GM12878 (cell line): ENCODE results near the gene YDJC. TPM values are rescaled to one million over a fixed set of nuclear protein-coding genes. Genes with fewer than 3 reads are reported as not detected.

ENCODE experiments used
- ATAC-seq: fragments of 200-7000 bp; cut with Tn5 transposase; 3 replicates; pipeline ENCODE4 v1.9.1; 2020; ENCODE audit warnings: mild to moderate bottlenecking, moderate library complexity
- BruUV-seq: library from RNA; stranded (reverse); fragments of 400-500 nt; replicated peaks from 2 replicates; lab custom pipeline; 2021; lab: Mats Ljungman, UMichigan
- CTCF ChIA-PET: fragments of 300-600 bp; sonication (Branson Sonifier 250); formaldehyde crosslinking; extraction: SDS; loops from one replicate; lab custom pipeline; 2021; ENCODE audit warnings: inconsistent platforms; lab: Yijun Ruan, JAX
- POLR2A ChIA-PET: fragments of 350-600 bp; formaldehyde crosslinking; extraction: SDS; loops from one replicate; lab custom pipeline; 2021; ENCODE audit warnings: inconsistent platforms; lab: Charles Lee
- RAD21 ChIA-PET: fragments of 300-600 bp; sonication (Branson Sonifier 250); formaldehyde crosslinking; loops from one replicate; lab custom pipeline; 2023; ENCODE audit warnings: antibody characterized with exemption; ENCODE audit not compliant: unreplicated experiment; lab: Charles Lee
- SMC1A ChIA-PET: fragments of 300-600 bp; sonication (Branson Sonifier 250); formaldehyde crosslinking; loops from one replicate; lab custom pipeline; 2023; ENCODE audit not compliant: unreplicated experiment, uncharacterized antibody; lab: Charles Lee
- DNase-seq: peaks from one replicate; pipeline ENCODE4 v3.0.0-alpha.2; 2011; ENCODE audit warnings: low read depth, low spot score
- FAIRE-seq: peaks from 3 replicates; lab custom pipeline; 2011; peaks lifted over from hg19 to GRCh38; lab: Jason Lieb, UNC
- H2AFZ ChIP-seq: 2 replicates; pipeline ENCODE4 v1.6.0; 2011; ENCODE audit warnings: low read depth, low read length, control low read depth; ENCODE audit not compliant: control insufficient read depth
- H3K27ac ChIP-seq: 2 replicates; pipeline ENCODE4 v1.5.1; 2011; ENCODE audit warnings: control low read depth; ENCODE audit not compliant: control insufficient read depth, insufficient read depth
- H3K27me3 ChIP-seq, 2 experiments: replicated peaks in 1 of 2; 2 replicates each; pipeline versions ENCODE4 v1.6.0 to v1.6.1; 2011; ENCODE audit warnings: low read length in 1 of 2; ENCODE audit not compliant: control insufficient read depth in 2 of 2, insufficient read depth in 2 of 2
- H3K36me3 ChIP-seq, 2 experiments: 2 replicates each; pipeline ENCODE4 v1.5.1; 2011; ENCODE audit warnings: low read length in 1 of 2; ENCODE audit not compliant: control insufficient read depth in 2 of 2, insufficient read depth in 2 of 2
- H3K4me1 ChIP-seq: 2 replicates; pipeline ENCODE4 v1.6.1; 2011; ENCODE audit warnings: mild to moderate bottlenecking, low read length, moderate library complexity, mixed read lengths; ENCODE audit not compliant: control insufficient read depth, insufficient read depth
- H3K4me2 ChIP-seq: 2 replicates; pipeline ENCODE4 v1.6.0; 2011; ENCODE audit warnings: control low read depth; ENCODE audit not compliant: control insufficient read depth, insufficient read depth
- H3K4me3 ChIP-seq: fragments of 200-600 bp; sonication (generic); 2 replicates; pipeline ENCODE4 v1.5.1; 2016
- H3K79me2 ChIP-seq: 2 replicates; pipeline ENCODE4 v1.6.0; 2011; ENCODE audit warnings: low read length; ENCODE audit not compliant: control insufficient read depth, insufficient read depth
- H3K9ac ChIP-seq: 2 replicates; pipeline ENCODE4 v1.8.0; 2011; ENCODE audit warnings: low read length, control low read depth, mixed read lengths; ENCODE audit not compliant: control insufficient read depth, insufficient read depth
- H3K9me3 ChIP-seq: replicated peaks from 3 replicates; pipeline ENCODE4 v1.5.1; 2011; ENCODE audit warnings: mild to moderate bottlenecking, low read length; ENCODE audit not compliant: control insufficient read depth, insufficient read depth
- H4K20me1 ChIP-seq: 2 replicates; pipeline ENCODE4 v1.6.0; 2011; ENCODE audit not compliant: control insufficient read depth, insufficient read depth
- LARP7 ChIP-seq: fragments of 450-650 bp; IDR thresholded peaks from 2 replicates; pipeline ENCODE4 v1.6.1; 2017; ENCODE audit warnings: mild to moderate bottlenecking
- NR2F1 ChIP-seq: fragments of 450-650 bp; conservative IDR thresholded peaks from 2 replicates; pipeline ENCODE4 v1.6.1; 2017; ENCODE audit warnings: mild to moderate bottlenecking
- RAD21 ChIP-seq: IDR thresholded peaks from 2 replicates; pipeline ENCODE4 v1.6.1; 2011; ENCODE audit warnings: mild to moderate bottlenecking, low read depth, low read length, moderate library complexity; ENCODE audit not compliant: insufficient read depth
- WGBS: methylation state at CpG from one replicate; pipeline ENCODE4 v1.1.6; 2016; ENCODE audit warnings: low lambda C conversion rate; ENCODE audit not compliant: insufficient replicate concordance, insufficient coverage; ENCODE audit errors: missing lambda C conversion rate; 5-methylcytosine and 5-hydroxymethylcytosine counted together
- in situ Hi-C: fragments of 300-500 bp; cut with MboI; formaldehyde crosslinking; loops from 9 replicates; pipeline ENCODE4 v1.14.3; 2018; ENCODE audit warnings: mixed read lengths
- intact Hi-C: fragments of 100-400 bp; cut with micrococcal nuclease; formaldehyde crosslinking; loops from one replicate; pipeline ENCODE4 v1.14.2; 2022; ENCODE audit not compliant: unreplicated experiment
- polyA plus RNA-seq, 11 experiments: library from polyadenylated mRNA; depleted of rRNA in 4 of 11; unstranded in 6 of 11; stranded (reverse) in 5 of 11; fragments of >200 nt; fragmentation: Nextera tagmentation in 4 of 11; fragmentation: Illumina TruSeq in 1 of 11; extraction: Ambion mirVana in 4 of 11; extraction: Trizol in 1 of 11; gene quantifications; 1 replicate in 1 of 11; 2 replicates in 10 of 11; pipeline versions ENCODE4 v1.2.1 to v1.2.3, GENCODE V29; 2011 to 2016; ENCODE audit warnings: inconsistent platforms in 2 of 11, missing spikeins in 2 of 11, low read depth in 1 of 11
- total RNA-seq, 4 experiments: library from RNA; depleted of rRNA in 3 of 4; stranded (reverse); fragments of >200 nt in 3 of 4; fragmentation: Illumina TruSeq in 1 of 4; extraction: Trizol in 1 of 4; gene quantifications; 2 replicates each; pipeline versions ENCODE4 v1.2.1 to v1.2.3, GENCODE V29; 2013 to 2021
- TF ChIP-seq, protein P1 (sequence below): fragments of 450-650 bp; IDR thresholded peaks from 2 replicates; pipeline ENCODE4 v1.6.1; 2017; ENCODE audit warnings: borderline replicate concordance

The YDJC gene
- total and polyA plus RNA-seq, 10 of the 15 experiments (the other 5 are each of a cell fraction or from before 2014, with no cell fraction given) = 1.00 to 77.6 (median 38.4) TPM

DNA sequence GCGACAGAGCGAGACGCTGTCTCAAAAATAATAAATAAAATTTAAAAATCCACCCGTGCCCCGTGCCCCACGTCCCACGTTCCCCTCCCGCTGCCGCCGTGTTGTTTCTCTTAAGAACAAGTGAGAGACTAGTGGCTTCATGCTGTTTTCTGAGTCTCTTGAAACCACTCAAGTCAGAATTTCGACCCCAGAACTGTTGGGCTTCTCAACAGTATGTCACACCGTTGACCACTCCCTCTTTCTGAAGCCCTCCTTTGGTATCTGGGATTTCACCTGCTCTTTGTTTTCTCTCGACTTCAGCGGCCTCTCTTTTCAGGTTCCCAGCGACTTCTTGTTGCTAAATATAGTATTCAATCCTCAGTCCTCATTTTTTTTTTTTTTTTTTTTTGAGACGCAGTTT is 37.0 kb upstream of the YDJC start (continued):
- TF ChIP-seq, protein P1, sequence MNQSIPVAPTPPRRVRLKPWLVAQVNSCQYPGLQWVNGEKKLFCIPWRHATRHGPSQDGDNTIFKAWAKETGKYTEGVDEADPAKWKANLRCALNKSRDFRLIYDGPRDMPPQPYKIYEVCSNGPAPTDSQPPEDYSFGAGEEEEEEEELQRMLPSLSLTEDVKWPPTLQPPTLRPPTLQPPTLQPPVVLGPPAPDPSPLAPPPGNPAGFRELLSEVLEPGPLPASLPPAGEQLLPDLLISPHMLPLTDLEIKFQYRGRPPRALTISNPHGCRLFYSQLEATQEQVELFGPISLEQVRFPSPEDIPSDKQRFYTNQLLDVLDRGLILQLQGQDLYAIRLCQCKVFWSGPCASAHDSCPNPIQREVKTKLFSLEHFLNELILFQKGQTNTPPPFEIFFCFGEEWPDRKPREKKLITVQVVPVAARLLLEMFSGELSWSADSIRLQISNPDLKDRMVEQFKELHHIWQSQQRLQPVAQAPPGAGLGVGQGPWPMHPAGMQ = no peak
- no peak for TF ChIP-seq RAD21

DNA sequence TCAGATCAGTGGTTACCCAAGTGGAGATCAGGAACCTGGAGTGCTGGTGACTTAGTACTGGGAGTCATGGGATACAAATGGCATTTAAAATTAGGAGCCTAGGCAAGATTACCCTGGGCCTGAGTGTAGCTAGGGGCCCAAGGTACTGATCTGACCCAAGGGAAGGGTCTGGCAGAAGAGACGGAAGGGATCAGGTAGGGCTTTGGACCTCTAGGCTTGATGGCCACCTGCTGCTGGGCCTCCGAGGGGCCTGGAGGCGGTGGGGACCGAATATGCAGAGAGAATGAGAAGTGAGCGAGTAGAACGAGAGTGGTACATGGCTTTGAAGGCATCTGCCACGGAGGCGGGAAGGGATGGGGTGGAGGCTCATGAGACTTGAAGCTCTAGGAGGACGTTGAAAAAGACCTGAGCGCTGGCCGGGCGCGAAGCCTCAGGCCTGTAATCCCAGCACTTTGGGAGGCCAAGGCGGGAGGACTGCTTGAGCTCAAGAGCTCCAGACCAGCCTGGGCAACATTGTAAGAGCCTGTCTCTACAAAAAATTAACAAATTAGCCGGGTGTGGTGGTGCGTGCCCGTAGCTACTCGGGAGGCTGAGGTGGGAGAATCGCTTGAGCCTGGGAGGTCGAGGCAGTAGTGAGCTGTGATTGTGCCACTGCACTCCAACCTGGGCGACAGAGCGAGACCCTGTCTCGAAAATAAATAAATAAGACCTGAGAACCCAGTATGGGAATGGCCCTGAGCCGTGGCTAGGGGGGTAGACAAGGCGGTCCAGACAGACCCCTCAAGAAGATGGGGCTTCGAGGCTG is 35.4 kb upstream of the YDJC start:
- H3K4me1 ChIP-seq = no peaks in the 10 kb centered on the region
- H3K9ac ChIP-seq = no peak overlapping the region; the same call in 1 of the 2 replicates
- H3K27ac ChIP-seq = peak overlapping the region; percentile 86
- H3K9me3 ChIP-seq = no peaks in the 10 kb centered on the region
- WGBS = 52% methylated on average over 26 of the region's 26 CpGs
- no peak for DNase-seq
- peak overlapping the region; percentile 71; the same call in 1 of the 2 replicates for H3K4me3 ChIP-seq
- no peak for ATAC-seq
- no TSS peak for BruUV-seq
- intact Hi-C loops (no loop called here), in situ Hi-C loops (no loop called here)
- ChIA-PET SMC1A (interaction anchor here (0.8 to 0.9 kb wide), 3 partner anchors 19 to 24 kb away, joined by 3 read pairs; no protein-coding TSS in a partner anchor), POLR2A (interaction anchor here (1.8 to 2.0 kb wide), 2 partner anchors 13 to 19 kb away, joined by 5 to 6 read pairs; no protein-coding TSS in a partner anchor), CTCF (interaction anchor here (0.7 to 1.3 kb wide), 4 partner anchors 18 to 287 kb away, joined by 3 to 9 read pairs (median 4); partner anchors contain the start of genes PPM1F and YDJC), RAD21 (interaction anchor here (1.0 to 1.2 kb wide), 2 partner anchors 19 to 36 kb away, joined by 3 to 5 read pairs; no protein-coding TSS in a partner anchor)
- peak overlapping the region; percentile 89 for H2AFZ ChIP-seq
- H3K27me3 ChIP-seq = no peaks in the 10 kb centered on the region
- H3K79me2 ChIP-seq = peaks cover 13% of the 10 kb centered on the region
- peak overlapping the region; percentile 23 for H3K4me2 ChIP-seq
- H4K20me1 ChIP-seq = no peaks in the 10 kb centered on the region
- FAIRE-seq = no peak
- H3K36me3 ChIP-seq = no peaks in the 10 kb centered on the region
- TF ChIP-seq NR2F1 = no peak
- no peak for TF ChIP-seq LARP7
